Activated naive CD4-positive, alpha-beta T cell treated with anti-CD3 and anti-CD28 coated beads, Interleukin-2, amount 10 ng/mL, durations not matched to agents 5 hours and 36 hours (primary cell): Measurements from ENCODE around the gene GSS. TPM values are rescaled to one million over a fixed set of nuclear protein-coding genes. Genes with fewer than 3 reads are reported as not detected.

Experiments
- microRNA-seq: library from miRNA; unstranded; fragments of <30 nt; microRNA quantifications from one replicate; pipeline ENCODE4 v1.2.0, GENCODE V29; 2022; ENCODE audit warnings: borderline microRNAs expressed, borderline replicate concordance
- total RNA-seq, 2 experiments: library from RNA; stranded (reverse); gene quantifications; one replicate each; pipeline ENCODE4 v1.2.3, GENCODE V29; 2021

Gene GSS
- 10 to 100 TPM; 49.1 to 49.5 TPM for total RNA-seq

GRCh38 chr20:34955231-34956040 is at the start of gene GSS, which contains the start of gene MYH7B:
GSS (minus strand) TSS chr20:34955806; CDS start chr20:34951852, 3,954 bp downstream.
MYH7B (plus strand) TSS chr20:34955868; CDS start chr20:34978006, 22,138 bp downstream.

Small RNA genes within 50 kb of the gene (microRNA-seq; reads per million reads assigned to microRNA genes)
- gene MIR499A, result not detected
- not detected for gene MIR499B

Other genes with a start within 250 kb of the GSS start
- gene NCOA6, start 130.2 kb downstream of the GSS start, total RNA-seq, result 10 to 100 TPM; 28.1 to 30.5 TPM
- 10 to 100 TPM; 12.0 to 13.4 TPM for gene GGT7, start 83.0 kb downstream of the GSS start, total RNA-seq
- gene ACSS2, start 79.2 kb downstream of the GSS start, total RNA-seq, result 10 to 100 TPM; 62.0 to 64.8 TPM
- under 1 TPM; 0.22 to 0.25 TPM for gene MYH7B, start 62 bp upstream of the GSS start, total RNA-seq
- 10 to 100 TPM; 47.2 to 48.7 TPM for gene TRPC4AP, start 137.0 kb upstream of the GSS start, total RNA-seq
- gene EDEM2, start 191.5 kb upstream of the GSS start, total RNA-seq, result 10 to 100 TPM; 22.5 to 23.2 TPM
- under 1 TPM in 1 of 2 experiments, not detected in 1; 0.30 TPM for gene PROCR, start 216.3 kb upstream of the GSS start, total RNA-seq